Measurements from ENCODE around the gene PFKFB4. TPM values are rescaled to one million over a fixed set of nuclear protein-coding genes. Genes with fewer than 3 reads are reported as not detected.

The PFKFB4 gene
- total and polyA plus RNA-seq, 10 of the 15 experiments (the other 5 are each of a cell fraction or from before 2014, with no cell fraction given) = 0.37 to 89.1 (median 5.2) TPM

- Histone ChIP-seq H3K4me2 (ENCODE audit: control insufficient read depth, insufficient read depth) (peak overlapping the region; percentile 100), H3K4me3 (0 out of 2 replicates have a peak overlapping the region, but pooled peaks have one; percentile 34), H2AFZ (ENCODE audit: control insufficient read depth, low read depth, low read length) (no peak overlapping the region), H3K9ac (ENCODE audit: control insufficient read depth, insufficient read depth, low read length) (peak overlapping the region; percentile 56; the same call in 1 of the 2 replicates), H3K9me3 (replicated peaks; ENCODE audit: control insufficient read depth, insufficient read depth, low read length) (no peaks in the 10 kb centered on the region), H3K4me1 (ENCODE audit: control insufficient read depth, insufficient read depth, low read length) (peaks cover 51% of the 10 kb centered on the region), H4K20me1 (ENCODE audit: control insufficient read depth, insufficient read depth) (no peaks in the 10 kb centered on the region), H3K36me3 (ENCODE audit: control insufficient read depth in 2 of 2, insufficient read depth in 2 of 2, low read length in 1 of 2) (peaks cover 9 to 12% of the 10 kb centered on the region in 2 experiments; a peak in 3 of 4 replicates), H3K79me2 (ENCODE audit: control insufficient read depth, insufficient read depth, low read length) (peaks cover 68% of the 10 kb centered on the region), H3K27me3 (replicated peaks in 1 of 2; ENCODE audit: control insufficient read depth in 2 of 2, insufficient read depth in 2 of 2, low read length in 1 of 2) (no peaks in the 10 kb centered on the region), H3K27ac (ENCODE audit: control insufficient read depth, insufficient read depth) (0 out of 2 replicates have a peak overlapping the region, but pooled peaks have one; percentile 59)
- 95% methylated on average over 29 of the region's 29 CpGs for WGBS (ENCODE audit: insufficient coverage, insufficient replicate concordance, low lambda C conversion rate, missing lambda C conversion rate)
- ATAC-seq (no peak), DNase-seq (ENCODE audit: low read depth, low spot score) (no peak), FAIRE-seq (no peak)
- RAD21 ChIA-PET (ENCODE audit: unreplicated experiment) = interaction anchor here (0.8 to 1.4 kb wide), 5 partner anchors 33 to 166 kb away, joined by 3 to 6 read pairs (median 4); partner anchors contain the start of genes PFKFB4 and SLC26A6
- in situ Hi-C loops (cut with MboI) = no loop called here
- CTCF ChIA-PET = interaction anchor here (0.6 to 6.1 kb wide), 8 partner anchors 33 to 275 kb away, joined by 3 to 58 read pairs (median 9); no protein-coding TSS in a partner anchor
- intact Hi-C loops (cut with micrococcal nuclease; ENCODE audit: unreplicated experiment) = no loop called here
- SMC1A ChIA-PET (ENCODE audit: uncharacterized antibody, unreplicated experiment) = interaction anchor here (0.6 to 4.2 kb wide), 7 partner anchors 33 to 541 kb away, joined by 3 to 22 read pairs (median 4); partner anchors contain the start of gene PFKFB4
- peak; percentile 73; the same call in 1 of the 2 replicates for TF ChIP-seq ZBTB33 (IDR thresholded peaks at IDR 0.05)
- TF ChIP-seq MEF2B (IDR thresholded peaks at IDR 0.05; ENCODE audit: partially characterized antibody, poor library complexity, severe bottlenecking) = no peak
- TF ChIP-seq POLR2AphosphoS5 (IDR thresholded peaks at IDR 0.05; ENCODE audit: low read length) = peak; percentile 25; the same call in 1 of the 2 replicates
- no peak for TF ChIP-seq IKZF1 (conservative IDR thresholded peaks at IDR 0.05)
- no peak for TF ChIP-seq SIN3A (IDR thresholded peaks at IDR 0.05; ENCODE audit: low read depth, low read length)
- BruUV-seq (replicated peaks) = no TSS peak
- POLR2A ChIA-PET = interaction anchor here (0.6 to 10.0 kb wide), 6 partner anchors 13 to 908 kb away, joined by 3 to 91 read pairs (median 4); partner anchors contain the start of genes ATRIP, CCDC51, PFKFB4 and TMA7
Measured at GRCh38 chr3:48469046-48469915, 87.3 kb downstream of the PFKFB4 start.
